ENCODE results near the gene GAN. TPM values are rescaled to one million over a fixed set of nuclear protein-coding genes. Genes with fewer than 3 reads are reported as not detected.

The GAN gene
- total RNA-seq, 1 experiment from 2014 or later = 22.5 TPM

- Histone ChIP-seq H3K27ac (ENCODE audit: low read depth, low read length) (no peak overlapping the region), H3K9me3 (ENCODE audit: control insufficient read depth in 1 of 2, insufficient read depth in 1 of 2, low read depth in 1 of 2, low read length in 2 of 2) (no peaks in the 10 kb centered on the region), H3K9me2 (ENCODE audit: insufficient read depth) (no peaks in the 10 kb centered on the region), H3K27me3 (ENCODE audit: insufficient read depth, low read length) (no peaks in the 10 kb centered on the region), H3K79me2 (ENCODE audit: insufficient read depth, low read length) (peaks cover 89% of the 10 kb centered on the region), H2AFZ (ENCODE audit: low read depth, low read length, poor library complexity, severe bottlenecking) (no peak overlapping the region), H3K4me1 (ENCODE audit: control insufficient read depth in 1 of 2, insufficient read depth in 2 of 2, low read length in 2 of 2) (peaks cover 13 to 18% of the 10 kb centered on the region in 2 experiments), H3K36me3 (ENCODE audit: control insufficient read depth in 1 of 2, insufficient read depth in 2 of 2, low read length in 2 of 2) (no peaks in the 10 kb centered on the region), H3K9ac (ENCODE audit: low read length) (no peak overlapping the region), H3K4me3 (replicated peaks in 1 of 2; ENCODE audit: low read depth in 1 of 2, low read length in 2 of 2) (no peak overlapping the region), H3K4me2 (ENCODE audit: low read length) (no peak overlapping the region), H4K20me1 (ENCODE audit: insufficient read depth) (peaks cover 15% of the 10 kb centered on the region; the same call in 1 of the 2 replicates)
- TF ChIP-seq ELF1 (IDR thresholded peaks at IDR 0.05; ENCODE audit: borderline replicate concordance, low read depth) = no peak
- intact Hi-C loops (cut with micrococcal nuclease) = no loop called here
- BruUV-seq (replicated peaks) = no TSS peak
- ChIA-PET POLR2A (no interaction called here), RAD21 (ENCODE audit: low non-redundant PET in 1 of 2, low total read pairs in 2 of 2, uncharacterized antibody in 2 of 2, unreplicated experiment in 2 of 2) (no interaction called here), CTCF (no interaction called here)
- DNase-seq (ENCODE audit: low read depth, low spot score) = no peak
- no peak for ATAC-seq
Observed at GRCh38 chr16:81321536-81321935, 6.8 kb downstream of the GAN start.

GRCh38 chr16:81324808-81325207, 10.0 kb downstream of the GAN start:
- ATAC-seq = no peak
- POLR2A ChIA-PET = no interaction called here

GRCh38 chr16:81327011-81327410, 12.2 kb downstream of the GAN start:
- ATAC-seq (no peak), DNase-seq (ENCODE audit: low read depth, low spot score) (no peak)
- peaks cover 84% of the 10 kb centered on the region for H3K79me2 ChIP-seq (ENCODE audit: insufficient read depth, low read length)
- TF ChIP-seq EZH2 (IDR thresholded peaks at IDR 0.05) (no peak), CEBPB (IDR thresholded peaks at IDR 0.05; ENCODE audit: low read depth) (no peak), YY1 (IDR thresholded peaks at IDR 0.05; ENCODE audit: extremely low read depth, insufficient replicate concordance, low read depth, low read length) (no peak)
- H3K36me3 ChIP-seq (ENCODE audit: control insufficient read depth in 1 of 2, insufficient read depth in 2 of 2, low read length in 2 of 2) = no peaks in the 10 kb centered on the region
- BruUV-seq (replicated peaks) = no TSS peak
- H3K9me3 ChIP-seq (ENCODE audit: control insufficient read depth in 1 of 2, insufficient read depth in 1 of 2, low read depth in 1 of 2, low read length in 2 of 2) = no peaks in the 10 kb centered on the region
- H3K27ac ChIP-seq (ENCODE audit: low read depth, low read length) = no peak overlapping the region
- POLR2A ChIA-PET = no interaction called here
- H3K4me3 ChIP-seq (replicated peaks in 1 of 2; ENCODE audit: low read depth in 1 of 2, low read length in 2 of 2) = no peak overlapping the region
- H3K9me2 ChIP-seq (ENCODE audit: insufficient read depth) = no peaks in the 10 kb centered on the region
- no peaks in the 10 kb centered on the region for H3K4me1 ChIP-seq (ENCODE audit: control insufficient read depth in 1 of 2, insufficient read depth in 2 of 2, low read length in 2 of 2)
- intact Hi-C loops (cut with micrococcal nuclease) = no loop called here
- no peak overlapping the region for H3K9ac ChIP-seq (ENCODE audit: low read length)
- RAD21 ChIA-PET (ENCODE audit: low non-redundant PET in 1 of 2, low total read pairs in 2 of 2, uncharacterized antibody in 2 of 2, unreplicated experiment in 2 of 2) = no interaction called here
- no peak overlapping the region for H3K4me2 ChIP-seq (ENCODE audit: low read length)
- no peaks in the 10 kb centered on the region for H4K20me1 ChIP-seq (ENCODE audit: insufficient read depth)
- no peak overlapping the region for H2AFZ ChIP-seq (ENCODE audit: low read depth, low read length, poor library complexity, severe bottlenecking)
- H3K27me3 ChIP-seq (ENCODE audit: insufficient read depth, low read length) = no peaks in the 10 kb centered on the region
- CTCF ChIA-PET = no interaction called here

More at GRCh38 chr16:81324808-81325207, 10.0 kb downstream of the GAN start:
- Histone ChIP-seq H3K27me3 (ENCODE audit: insufficient read depth, low read length) (no peaks in the 10 kb centered on the region), H3K9ac (ENCODE audit: low read length) (no peak overlapping the region), H3K4me3 (replicated peaks in 1 of 2; ENCODE audit: low read depth in 1 of 2, low read length in 2 of 2) (no peak overlapping the region), H3K27ac (ENCODE audit: low read depth, low read length) (no peak overlapping the region), H3K4me1 (ENCODE audit: control insufficient read depth in 1 of 2, insufficient read depth in 2 of 2, low read length in 2 of 2) (no peaks in the 10 kb centered on the region; a peak in 2 of 4 replicates), H3K79me2 (ENCODE audit: insufficient read depth, low read length) (peaks cover 91% of the 10 kb centered on the region), H2AFZ (ENCODE audit: low read depth, low read length, poor library complexity, severe bottlenecking) (no peak overlapping the region), H3K4me2 (ENCODE audit: low read length) (no peak overlapping the region), H4K20me1 (ENCODE audit: insufficient read depth) (peaks cover 4% of the 10 kb centered on the region; the same call in 1 of the 2 replicates), H3K36me3 (ENCODE audit: control insufficient read depth in 1 of 2, insufficient read depth in 2 of 2, low read length in 2 of 2) (no peaks in the 10 kb centered on the region), H3K9me3 (ENCODE audit: control insufficient read depth in 1 of 2, insufficient read depth in 1 of 2, low read depth in 1 of 2, low read length in 2 of 2) (no peaks in the 10 kb centered on the region), H3K9me2 (ENCODE audit: insufficient read depth) (no peaks in the 10 kb centered on the region)
- no peak for TF ChIP-seq SRF (IDR thresholded peaks at IDR 0.05; ENCODE audit: low read depth)
- no peak for TF ChIP-seq SP1 (IDR thresholded peaks at IDR 0.05; ENCODE audit: low read depth)
- BruUV-seq (replicated peaks) = no TSS peak
- ChIA-PET RAD21 (ENCODE audit: low non-redundant PET in 1 of 2, low total read pairs in 2 of 2, uncharacterized antibody in 2 of 2, unreplicated experiment in 2 of 2) (no interaction called here), CTCF (no interaction called here)
- intact Hi-C loops (cut with micrococcal nuclease) = no loop called here
- no peak for DNase-seq (ENCODE audit: low read depth, low spot score)

All from HCT116 (cell line).